HEK293T (cell line): ENCODE data around the gene TEX264.

Experiments
- ARNT ChIP-seq: fragments of 450-650 bp; IDR thresholded peaks from 2 replicates; pipeline ENCODE4 v1.6.1; 2017; ENCODE audit warnings: mild to moderate bottlenecking
- BHLHE40 ChIP-seq: fragments of 450-650 bp; IDR thresholded peaks from 2 replicates; pipeline ENCODE4 v1.6.1; 2016; ENCODE audit warnings: mild to moderate bottlenecking, moderate library complexity, borderline replicate concordance
- CTBP1 ChIP-seq: fragments of 450-650 bp; IDR thresholded peaks from 2 replicates; pipeline ENCODE4 v1.6.1; 2016; ENCODE audit warnings: borderline replicate concordance
- ELF4 ChIP-seq: fragments of 450-650 bp; IDR thresholded peaks from 2 replicates; pipeline ENCODE4 v1.6.1; 2017; ENCODE audit warnings: antibody characterized with exemption
- FOXA1 ChIP-seq: fragments of 450-650 bp; IDR thresholded peaks from 2 replicates; pipeline ENCODE4 v1.6.1; 2016; ENCODE audit warnings: mild to moderate bottlenecking
- FOXK2 ChIP-seq: fragments of 450-650 bp; IDR thresholded peaks from 2 replicates; pipeline ENCODE4 v1.6.1; 2016; ENCODE audit warnings: mild to moderate bottlenecking
- FOXM1 ChIP-seq: fragments of 450-650 bp; IDR thresholded peaks from 2 replicates; pipeline ENCODE4 v1.6.1; 2017; ENCODE audit warnings: mild to moderate bottlenecking, borderline replicate concordance
- HDGF ChIP-seq: fragments of 450-650 bp; IDR thresholded peaks from 2 replicates; pipeline ENCODE4 v1.6.1; 2017; ENCODE audit warnings: antibody characterized with exemption, borderline replicate concordance
- L3MBTL2 ChIP-seq: fragments of 450-650 bp; conservative IDR thresholded peaks from 2 replicates; pipeline ENCODE4 v1.6.1; 2016; ENCODE audit warnings: mild to moderate bottlenecking
- LEF1 ChIP-seq: fragments of 450-650 bp; IDR thresholded peaks from 2 replicates; pipeline ENCODE4 v1.6.1; 2017; ENCODE audit warnings: mild to moderate bottlenecking, borderline replicate concordance
- NFRKB ChIP-seq: fragments of 450-650 bp; IDR thresholded peaks from 2 replicates; pipeline ENCODE4 v1.6.1; 2016; ENCODE audit warnings: mild to moderate bottlenecking, moderate library complexity
- SP1 ChIP-seq: fragments of 450-650 bp; IDR thresholded peaks from 2 replicates; pipeline ENCODE4 v1.6.1; 2017
- TARDBP ChIP-seq: fragments of 450-650 bp; IDR thresholded peaks from 2 replicates; pipeline ENCODE4 v1.6.1; 2016
- ZNF384 ChIP-seq: fragments of 450-650 bp; IDR thresholded peaks from 2 replicates; pipeline ENCODE4 v1.6.1; 2016

DNA sequence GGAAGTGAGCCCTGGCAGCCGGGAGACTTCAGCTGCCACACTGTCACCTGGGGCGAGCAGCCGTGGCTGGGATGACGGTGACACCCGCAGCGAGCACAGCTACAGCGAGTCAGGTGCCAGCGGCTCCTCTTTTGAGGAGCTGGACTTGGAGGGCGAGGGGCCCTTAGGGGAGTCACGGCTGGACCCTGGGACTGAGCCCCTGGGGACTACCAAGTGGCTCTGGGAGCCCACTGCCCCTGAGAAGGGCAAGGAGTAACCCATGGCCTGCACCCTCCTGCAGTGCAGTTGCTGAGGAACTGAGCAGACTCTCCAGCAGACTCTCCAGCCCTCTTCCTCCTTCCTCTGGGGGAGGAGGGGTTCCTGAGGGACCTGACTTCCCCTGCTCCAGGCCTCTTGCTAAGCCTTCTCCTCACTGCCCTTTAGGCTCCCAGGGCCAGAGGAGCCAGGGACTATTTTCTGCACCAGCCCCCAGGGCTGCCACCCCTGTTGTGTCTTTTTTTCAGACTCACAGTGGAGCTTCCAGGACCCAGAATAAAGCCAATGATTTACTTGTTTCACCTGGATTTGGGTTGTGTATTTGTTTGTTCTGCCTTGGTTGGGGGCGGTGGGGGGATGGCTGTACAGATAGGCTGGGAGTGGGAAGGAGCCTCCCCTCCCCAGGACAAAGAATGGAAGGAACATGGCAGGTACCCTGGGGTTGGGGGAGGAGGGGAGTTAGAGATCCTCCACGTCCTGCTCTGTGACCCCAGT, 32.9 kb downstream of the TEX264 start:
- no peak for TF ChIP-seq BHLHE40
- TF ChIP-seq LEF1, result no peak
- no peak for TF ChIP-seq CTBP1
- TF ChIP-seq SP1, result no peak
- no peak for TF ChIP-seq L3MBTL2
- no peak for TF ChIP-seq ARNT
- no peak for TF ChIP-seq ZNF384
- TF ChIP-seq HDGF, result no peak
- no peak for TF ChIP-seq FOXM1
- no peak for TF ChIP-seq ELF4
- TF ChIP-seq NFRKB, result no peak
- no peak for TF ChIP-seq FOXK2
- no peak for TF ChIP-seq TARDBP
- no peak for TF ChIP-seq FOXA1
